GM18499 (cell line): Measurements from ENCODE around the gene HSPA12B.

Source experiments
- ATAC-seq: cut with Tn5 transposase; IDR thresholded peaks from one replicate; pipeline ENCODE4 v1.9.1; 2021; ENCODE audit warnings: moderate number of reproducible peaks; ENCODE audit not compliant: insufficient read depth, unreplicated experiment

The HSPA12B gene

DNA sequence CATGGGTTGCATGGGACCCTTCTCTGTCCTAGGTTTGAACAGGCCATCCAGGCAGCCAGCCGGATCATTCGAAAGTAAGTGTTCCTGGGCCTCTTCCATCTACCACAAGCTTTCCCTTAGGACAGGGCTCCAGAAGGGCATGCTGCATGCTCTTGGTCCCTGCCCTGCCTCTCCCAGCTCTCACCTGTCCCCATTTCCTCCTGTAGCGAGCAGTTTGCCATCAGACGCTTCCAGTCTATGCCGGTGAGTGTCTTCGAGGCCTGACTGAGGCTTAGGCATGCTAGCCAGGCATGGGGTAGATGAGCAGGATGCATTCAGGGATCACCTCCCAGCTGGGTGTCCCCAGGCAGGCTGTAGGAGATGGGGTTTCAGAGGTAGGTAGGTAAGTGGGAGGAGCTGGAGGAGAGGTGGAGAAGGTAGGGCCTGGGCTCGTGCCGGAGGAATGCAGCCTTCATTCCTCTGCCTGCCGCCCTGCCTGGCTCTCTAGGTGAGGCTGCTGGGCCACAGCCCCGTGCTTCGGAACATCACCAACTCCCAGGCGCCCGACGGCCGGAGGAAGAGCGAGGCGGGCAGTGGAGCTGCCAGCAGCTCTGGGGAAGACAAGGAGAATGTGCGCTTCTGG lies 67.9 kb downstream of the HSPA12B start:
- no peak for ATAC-seq

DNA sequence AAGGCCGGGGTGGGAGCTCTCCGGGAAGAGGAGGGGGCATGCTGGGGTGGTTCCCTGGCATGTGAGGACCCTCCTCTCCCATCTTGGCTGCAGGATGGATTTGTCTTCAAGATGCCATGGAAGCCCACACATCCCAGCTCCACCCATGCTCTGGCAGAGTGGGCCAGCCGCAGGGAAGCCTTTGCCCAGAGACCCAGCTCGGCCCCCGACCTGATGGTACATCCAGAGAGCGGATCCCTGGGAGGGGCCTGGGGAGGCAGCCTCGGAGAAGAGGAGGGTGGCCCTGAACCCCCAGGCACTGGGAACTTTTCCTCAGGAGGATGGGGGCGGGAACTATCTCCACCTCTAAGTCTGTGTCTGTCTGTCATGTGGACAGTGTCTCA lies 68.4 kb downstream of the HSPA12B start:
- no peak for ATAC-seq

DNA sequence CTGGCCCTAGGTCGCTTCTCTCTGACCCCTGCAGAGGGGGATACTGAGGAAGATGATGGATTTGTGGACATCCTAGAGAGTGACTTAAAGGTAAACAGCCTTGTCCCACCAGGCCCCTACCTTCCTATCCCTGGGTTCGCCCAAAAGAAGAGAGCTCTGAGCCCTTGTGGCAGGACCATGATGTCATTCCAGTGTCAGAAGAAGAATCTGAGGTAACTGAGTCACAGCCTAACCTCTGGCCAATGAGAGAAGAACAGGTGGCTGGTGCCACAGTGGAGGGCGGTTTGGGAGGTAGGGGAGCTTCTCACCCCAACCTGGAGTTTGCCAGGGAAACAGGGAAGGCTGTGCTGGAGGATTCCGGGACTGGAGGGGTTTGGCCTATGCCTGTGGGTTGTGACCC lies 68.8 kb downstream of the HSPA12B start:
- ATAC-seq: no peak

DNA sequence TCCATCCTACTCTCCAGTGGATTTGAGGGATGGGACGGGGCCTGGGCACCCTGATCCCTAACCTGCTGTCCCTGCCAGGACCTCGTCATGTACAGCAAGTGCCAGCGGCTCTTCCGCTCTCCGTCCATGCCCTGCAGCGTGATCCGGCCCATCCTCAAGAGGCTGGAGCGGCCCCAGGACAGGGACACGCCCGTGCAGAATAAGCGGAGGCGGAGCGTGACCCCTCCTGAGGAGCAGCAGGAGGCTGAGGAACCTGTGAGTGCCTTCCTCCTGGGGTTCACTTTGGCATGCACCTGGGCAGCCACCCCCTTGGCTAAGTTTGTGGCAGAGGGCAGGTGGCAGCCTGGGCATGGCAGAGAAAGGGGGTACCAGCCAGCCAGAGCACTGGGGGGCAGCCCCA lies 69.4 kb downstream of the HSPA12B start:
- no peak for ATAC-seq
